ENCODE results near the gene ACTN2.

The ACTN2 gene

DNA sequence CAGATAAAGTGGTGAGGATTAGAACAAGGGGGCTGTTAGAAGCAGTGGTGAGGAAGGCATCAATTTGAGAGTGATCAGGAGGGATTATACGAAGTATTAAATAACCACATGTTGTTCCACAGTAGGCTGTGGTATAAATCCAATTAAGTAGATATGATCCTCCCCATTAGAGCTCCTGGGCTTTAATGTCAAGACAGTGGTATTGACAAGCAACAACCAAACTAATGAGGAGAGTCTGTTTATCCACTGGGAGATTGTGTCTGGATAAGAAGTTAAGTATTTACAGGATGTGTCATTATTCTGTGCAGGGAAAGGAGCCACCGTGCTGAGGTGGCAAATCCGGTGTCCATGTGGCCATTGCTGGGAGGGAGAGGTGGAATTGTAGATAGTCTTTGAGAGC, 5.8 kb downstream of the ACTN2 start:
- no peak for DNase-seq

DNA sequence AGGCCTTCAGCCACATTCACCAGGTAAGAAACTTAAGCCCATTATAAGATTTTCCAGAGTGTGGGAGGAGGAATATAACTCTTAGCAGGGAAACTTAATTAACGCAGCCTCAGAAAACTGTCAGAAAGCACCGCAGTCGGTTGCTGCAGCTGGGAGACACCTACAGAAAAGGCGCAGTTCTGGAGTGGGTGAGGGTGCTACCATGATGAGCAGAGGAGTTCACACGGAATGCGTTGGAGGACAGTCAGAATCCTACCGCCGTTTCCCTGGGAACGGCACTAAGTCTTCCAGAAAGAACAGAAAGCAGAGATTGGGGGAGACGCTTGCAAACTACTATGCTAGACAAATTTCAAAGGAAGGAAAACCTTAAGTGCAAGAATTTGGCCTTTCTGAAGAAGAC, 6.4 kb downstream of the ACTN2 start:
- DNase-seq: no peak

DNA sequence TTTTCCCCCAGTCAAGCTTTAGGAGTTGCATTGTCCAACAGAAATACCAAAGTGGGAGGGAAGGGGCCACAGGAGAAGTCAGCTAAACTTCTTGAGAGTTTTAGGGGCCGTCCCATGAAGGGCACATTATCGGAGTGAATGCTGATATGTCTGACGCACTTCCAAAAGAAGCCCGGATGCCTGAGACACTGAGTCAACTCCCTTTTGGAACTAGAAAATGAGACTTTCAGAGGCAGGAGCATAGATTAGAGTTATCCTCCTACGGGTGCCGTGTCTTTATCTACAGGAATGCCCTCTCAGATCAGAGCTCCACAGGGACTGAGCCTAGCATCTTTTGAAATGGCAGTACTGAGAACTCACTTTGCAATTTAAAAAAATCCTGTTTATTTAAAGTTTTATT, 13.1 kb downstream of the ACTN2 start:
- DNase-seq: peak; percentile 57

DNA sequence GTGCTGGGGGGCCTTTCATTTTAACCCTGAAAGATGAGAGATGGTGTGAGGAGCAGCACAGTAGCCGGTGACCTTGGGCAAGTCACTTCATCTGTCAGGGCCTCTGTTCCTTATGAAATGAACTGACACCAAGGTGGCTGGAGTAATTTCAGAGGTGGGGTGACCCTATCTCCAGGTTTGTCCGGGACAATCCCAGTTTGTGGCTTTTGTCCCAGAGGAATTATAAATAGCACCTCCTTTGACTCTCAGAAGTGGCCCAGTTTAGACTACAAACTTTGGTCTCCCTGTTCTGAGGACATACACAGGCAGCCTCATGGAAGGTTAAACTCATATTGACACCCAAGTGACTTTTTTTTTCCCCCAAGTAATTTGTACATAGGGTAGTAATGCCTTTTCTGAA, 14.6 kb downstream of the ACTN2 start:
- no peak for DNase-seq

DNA sequence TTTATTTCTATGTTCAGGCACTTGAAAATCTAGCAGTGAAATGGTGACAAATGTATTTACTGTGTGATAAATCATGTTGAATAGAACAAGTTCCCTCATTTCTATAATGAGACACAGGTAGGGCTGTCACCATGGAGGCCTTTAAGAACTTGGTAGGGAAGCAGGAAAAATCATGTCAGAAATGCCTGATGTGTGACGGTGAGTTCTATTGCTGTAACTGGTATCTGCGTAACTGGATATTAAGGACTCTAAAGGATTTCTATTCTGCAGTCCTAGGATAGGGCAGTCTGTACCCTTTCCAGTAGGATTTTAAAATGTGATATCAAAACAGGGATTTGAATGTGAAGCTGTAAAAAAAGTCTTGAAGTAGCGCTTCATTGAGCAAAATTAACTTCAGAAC, 15.5 kb downstream of the ACTN2 start:
- no peak for DNase-seq

DNA sequence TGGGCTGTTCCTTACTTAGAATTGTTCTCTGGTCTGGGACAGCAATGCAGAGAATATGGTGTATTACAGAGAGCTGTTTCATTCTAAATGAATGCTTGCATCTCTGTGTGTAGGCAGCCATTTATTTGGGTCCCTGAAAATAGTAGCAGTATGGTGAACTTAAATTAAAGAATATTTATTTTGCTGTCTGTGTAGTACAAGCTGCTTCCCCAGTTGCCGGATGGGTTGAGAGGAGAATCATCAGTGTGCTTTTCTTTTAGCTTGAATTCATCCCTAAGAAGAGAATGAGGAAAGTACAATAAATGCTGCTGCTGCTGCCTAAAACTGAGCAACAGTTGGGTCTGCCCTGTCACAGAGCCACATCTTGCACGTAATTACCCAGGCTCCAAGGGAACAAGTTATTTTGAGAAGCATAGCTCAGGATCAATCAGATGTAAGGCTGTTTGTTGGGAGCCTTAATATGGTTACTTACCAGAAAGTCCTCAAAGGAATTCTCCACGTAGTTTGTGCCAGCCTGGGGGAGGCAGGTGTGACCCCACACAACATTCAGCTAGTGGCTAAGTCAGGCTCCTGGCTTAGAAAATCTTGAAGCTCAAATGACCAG, 16.6 kb downstream of the ACTN2 start:
- no peak for DNase-seq

DNA sequence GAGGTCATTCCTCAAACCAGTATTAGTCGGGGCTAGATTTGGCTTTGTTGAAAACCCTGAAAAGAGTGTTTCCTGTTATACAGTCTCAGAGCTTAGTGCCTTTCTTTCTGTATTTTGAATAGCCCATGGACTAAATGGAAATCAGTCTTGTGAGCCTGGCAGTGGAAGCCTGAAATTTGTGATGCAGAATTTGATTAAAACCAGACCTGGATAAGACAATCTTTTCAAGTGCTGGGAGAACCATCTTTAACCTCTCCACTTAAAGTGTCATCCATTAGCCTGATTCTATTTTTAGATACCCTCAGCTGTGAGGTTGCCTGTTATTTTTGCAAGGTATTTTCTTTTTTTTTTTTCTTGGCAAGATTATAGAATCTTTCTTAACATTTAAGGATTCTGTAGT, 19.5 kb downstream of the ACTN2 start:
- no peak for DNase-seq

DNA sequence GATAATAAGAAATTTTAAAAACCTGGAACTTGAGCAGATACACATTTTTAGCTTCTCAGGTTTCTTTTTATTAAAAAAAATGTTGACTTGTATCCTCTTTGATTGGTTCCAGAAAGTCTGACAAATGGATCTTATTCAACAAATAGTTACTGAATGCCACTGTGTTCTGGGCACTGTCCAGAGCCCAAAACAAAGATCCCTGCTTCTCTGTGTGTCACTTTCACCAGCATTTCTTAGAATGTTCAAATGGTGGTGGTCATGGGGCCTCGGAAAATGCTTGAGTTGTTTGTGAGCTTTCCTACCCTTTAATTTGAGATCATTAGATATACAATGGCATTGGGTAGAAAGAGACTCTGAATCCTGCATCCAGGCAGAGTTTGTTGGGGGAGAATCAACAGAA, 19.9 kb downstream of the ACTN2 start:
- no peak for DNase-seq

DNA sequence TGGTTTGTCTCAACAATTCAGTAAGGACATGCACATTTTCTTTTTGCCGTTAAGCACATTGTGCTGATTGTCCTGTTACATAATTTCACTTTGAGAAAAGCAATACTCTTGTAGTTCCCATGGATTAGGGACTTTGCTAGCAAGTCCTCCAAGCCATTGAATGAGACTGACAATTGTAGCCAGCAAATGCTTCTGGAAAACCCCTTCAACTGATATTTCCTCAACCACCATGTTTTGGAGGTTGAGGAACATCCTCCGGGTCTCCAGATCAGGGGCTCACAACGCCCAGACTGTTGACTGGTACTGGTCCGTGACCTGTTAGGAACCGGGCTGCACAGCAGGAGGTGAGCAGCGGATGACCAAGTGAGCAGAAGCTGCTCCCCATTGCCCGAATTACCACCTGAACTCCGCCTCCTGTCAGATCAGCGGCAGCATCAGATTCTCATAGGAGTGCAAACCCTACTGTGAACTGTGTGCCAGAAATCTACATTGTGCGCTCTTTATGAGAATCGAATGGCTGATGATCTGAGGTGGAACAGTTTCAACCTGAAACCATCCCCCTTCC, 24.1 kb downstream of the ACTN2 start:
- no peak for DNase-seq

DNA sequence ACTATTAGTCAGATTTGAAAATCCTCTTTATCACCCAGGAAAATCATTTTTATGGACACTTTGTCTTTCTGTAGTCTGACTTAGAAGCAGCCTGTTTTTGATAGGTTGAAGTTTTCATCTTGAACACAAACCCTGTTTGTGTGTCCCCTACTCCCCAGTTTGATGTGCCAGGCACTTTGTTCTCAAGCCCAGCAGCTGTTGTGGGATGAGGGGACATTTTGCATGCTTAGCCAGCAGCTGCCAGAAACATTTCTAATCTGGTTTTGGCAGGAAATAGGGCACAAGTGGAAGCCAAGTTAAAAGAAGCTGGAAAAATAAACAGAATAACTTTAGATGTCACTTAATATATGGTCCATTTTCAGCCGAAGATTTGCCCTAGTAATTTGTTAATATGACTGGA, 29.9 kb downstream of the ACTN2 start:
- DNase-seq: no peak

DNA sequence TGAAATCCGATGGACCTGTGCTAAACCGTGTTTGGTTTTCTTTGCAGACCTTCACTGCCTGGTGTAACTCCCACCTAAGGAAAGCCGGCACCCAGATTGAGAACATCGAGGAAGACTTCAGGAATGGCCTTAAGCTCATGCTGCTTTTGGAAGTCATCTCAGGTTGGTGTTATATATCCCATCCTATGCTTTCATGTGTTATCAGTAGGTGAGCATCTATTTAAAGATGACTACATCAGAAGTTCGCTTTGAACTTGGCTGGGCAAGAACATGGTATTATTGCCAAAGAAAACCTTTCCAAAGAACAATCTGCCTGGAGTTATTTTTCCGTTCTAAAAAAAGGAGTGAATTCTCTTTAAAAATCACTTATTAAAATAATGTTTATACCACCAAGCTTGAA, 31.5 kb downstream of the ACTN2 start:
- no peak for DNase-seq

DNA sequence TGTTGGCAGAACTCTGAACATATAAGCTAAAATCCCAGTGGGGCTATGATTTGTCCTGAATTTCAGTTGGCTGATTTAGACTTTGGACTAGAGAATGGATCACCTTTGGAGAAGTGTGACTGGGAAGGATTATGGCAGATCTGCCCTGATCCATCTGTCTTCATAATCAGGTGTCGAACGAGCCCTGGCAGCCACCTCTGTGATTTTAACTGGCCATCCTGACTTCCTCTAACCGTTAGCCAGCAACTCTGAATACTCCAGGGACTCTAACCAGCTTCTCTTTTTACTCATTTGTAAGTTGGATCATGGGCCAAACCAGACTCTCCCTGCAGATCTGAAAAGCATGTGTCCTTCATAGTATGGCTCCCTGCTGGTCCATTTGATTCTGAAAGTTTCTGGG, 32.0 kb downstream of the ACTN2 start:
- DNase-seq: no peak

DNA sequence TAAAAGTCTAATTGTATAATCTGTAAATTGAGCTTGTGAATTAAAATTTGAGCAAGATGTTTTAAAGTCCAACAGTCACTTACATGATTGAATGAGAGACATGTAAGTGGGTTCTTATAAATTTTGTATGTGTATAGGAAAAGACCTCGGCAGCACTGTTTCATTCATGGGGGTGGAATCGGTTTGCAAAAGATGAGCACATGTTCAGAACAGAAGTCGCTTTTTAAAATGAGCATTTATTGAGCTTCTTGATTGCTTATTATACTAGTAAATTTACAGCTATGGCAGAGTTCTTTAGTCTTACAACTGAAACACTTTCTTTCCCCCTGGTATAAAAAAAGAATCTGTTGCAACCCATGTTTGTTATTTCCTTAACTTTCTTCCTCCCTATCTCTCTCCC, 33.9 kb downstream of the ACTN2 start:
- DNase-seq: no peak

DNA sequence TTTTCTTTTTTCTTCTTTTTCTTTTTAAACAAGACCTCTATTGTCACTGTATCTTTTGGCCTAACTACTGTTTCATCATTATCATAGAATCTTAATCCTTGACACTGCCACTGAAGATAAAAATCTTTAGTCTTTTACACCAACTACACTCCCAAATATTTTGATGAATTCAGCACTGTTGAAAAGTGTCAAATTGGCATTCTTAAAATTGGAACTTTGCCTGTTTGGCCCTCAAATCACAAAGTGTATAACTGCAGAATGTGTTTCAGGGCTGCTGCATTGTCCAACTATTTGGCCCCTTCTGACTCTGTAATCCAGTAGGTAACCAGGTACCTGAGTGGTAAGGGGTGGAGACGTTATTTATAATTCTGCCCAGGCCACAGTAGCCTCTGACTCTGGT, 34.3 kb downstream of the ACTN2 start:
- DNase-seq: no peak

DNA sequence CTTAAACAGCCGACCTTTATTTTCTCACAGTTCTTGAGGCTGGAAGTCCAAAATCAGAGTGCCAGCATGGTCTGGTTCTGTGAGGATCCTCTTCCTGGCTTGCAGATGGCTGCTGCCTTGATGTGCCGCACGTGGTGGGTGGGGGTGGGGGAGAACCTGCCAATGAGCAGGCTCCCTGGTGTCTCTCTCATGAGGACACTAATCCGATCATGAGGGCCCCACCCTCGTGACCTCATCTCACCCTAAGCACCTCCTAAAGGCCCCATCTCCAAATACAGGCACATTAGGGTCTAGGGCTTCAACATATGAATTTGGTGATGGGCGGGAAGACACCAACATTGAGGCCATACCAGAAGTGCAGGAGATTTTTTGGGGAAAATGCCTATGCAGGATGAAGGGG, 37.8 kb downstream of the ACTN2 start:
- DNase-seq: no peak

DNA sequence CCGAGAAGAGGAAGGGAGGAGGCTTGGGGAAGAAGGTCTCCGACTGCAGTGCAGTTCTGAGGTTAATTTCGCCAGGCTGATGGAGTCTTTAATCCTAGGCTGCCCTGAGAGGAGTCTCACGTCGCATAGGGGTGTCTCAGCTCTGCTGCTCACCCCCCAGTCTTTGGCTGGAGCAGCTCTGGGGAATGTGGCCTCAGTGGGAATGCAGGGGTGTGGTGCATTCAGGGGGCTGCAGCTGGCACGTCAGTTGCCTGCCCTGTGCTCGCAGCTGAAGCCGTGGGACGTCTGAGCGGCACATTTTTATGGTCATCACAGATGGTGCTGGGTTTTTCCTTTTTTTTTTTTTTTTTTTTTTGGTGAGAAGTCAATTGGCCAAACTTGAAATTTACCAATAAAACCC, 38.2 kb downstream of the ACTN2 start:
- no peak for DNase-seq

DNA sequence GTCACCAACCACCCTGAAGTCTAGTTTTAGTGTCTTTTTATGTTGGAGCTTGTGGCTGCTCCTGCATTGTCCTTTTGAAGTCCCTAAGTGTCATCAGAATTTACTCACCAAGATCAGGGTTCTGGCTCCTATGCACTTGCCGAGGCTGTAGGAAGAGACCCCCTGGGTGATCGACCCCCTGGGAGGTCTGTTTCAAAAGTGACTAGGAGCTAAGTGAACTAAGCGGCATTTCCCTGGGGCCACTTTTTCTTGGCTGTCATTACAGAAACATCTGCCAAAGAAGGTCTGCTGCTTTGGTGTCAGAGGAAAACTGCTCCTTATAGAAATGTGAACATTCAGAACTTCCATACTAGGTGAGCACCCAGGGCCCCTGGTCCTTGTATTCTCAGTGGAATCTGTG, 39.4 kb downstream of the ACTN2 start:
- no peak for DNase-seq

DNA sequence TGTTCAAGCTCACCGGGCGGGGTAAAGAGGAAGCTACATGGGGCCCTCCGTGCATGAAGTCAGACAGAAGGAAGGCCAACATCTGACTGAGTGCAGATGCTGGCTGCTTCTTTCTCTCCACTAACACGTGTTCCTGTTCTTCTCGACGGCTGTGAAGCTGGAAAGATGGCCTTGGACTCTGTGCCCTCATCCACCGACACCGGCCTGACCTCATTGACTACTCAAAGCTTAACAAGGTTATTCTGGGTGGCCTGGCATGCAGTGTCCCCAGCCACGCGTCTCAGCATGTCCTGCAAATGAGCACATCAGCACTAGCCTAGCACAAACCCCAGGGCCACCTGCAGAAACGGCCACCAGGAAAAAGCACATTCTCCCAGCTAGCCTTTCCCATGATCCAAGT, 41.2 kb downstream of the ACTN2 start:
- DNase-seq: no peak

DNA sequence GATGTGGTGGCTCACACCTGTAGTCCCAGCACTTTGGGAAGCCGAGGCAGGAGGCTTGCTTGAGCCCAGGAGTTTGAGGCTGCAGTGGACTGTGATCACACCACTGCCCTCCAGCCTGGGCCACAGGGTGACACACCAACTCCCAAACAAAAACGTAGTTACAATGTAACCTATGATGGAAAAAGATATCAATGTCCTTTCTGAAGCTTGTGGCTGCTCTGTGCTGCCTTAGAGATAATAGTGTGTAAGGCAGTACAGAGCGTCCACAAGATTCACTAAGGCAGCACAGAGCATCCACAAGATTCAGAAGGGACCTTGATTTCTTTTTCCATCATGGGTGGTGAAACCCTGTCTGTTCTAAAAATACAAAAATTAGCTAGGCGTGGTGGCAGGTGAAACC, 42.5 kb downstream of the ACTN2 start:
- no peak for DNase-seq

DNA sequence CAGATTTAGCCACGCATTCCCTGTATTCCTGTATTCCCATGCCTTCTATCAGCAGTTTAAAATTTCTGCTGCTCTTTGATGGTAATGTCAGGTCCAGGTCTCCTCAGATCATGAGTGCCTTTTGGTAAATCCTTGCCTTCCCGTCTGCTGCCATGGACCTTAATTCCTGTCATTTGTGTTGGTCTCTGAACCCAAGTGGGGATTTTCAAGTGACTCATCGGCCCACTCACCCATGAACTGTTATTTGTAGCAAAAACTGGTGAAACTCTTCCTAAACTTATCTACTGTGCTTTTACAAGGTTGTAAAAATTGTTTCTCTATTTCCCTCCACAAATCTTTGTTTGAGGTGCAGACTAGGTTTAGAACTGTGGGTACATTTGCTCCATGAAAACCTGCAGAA, 47.4 kb downstream of the ACTN2 start:
- DNase-seq: no peak

DNA sequence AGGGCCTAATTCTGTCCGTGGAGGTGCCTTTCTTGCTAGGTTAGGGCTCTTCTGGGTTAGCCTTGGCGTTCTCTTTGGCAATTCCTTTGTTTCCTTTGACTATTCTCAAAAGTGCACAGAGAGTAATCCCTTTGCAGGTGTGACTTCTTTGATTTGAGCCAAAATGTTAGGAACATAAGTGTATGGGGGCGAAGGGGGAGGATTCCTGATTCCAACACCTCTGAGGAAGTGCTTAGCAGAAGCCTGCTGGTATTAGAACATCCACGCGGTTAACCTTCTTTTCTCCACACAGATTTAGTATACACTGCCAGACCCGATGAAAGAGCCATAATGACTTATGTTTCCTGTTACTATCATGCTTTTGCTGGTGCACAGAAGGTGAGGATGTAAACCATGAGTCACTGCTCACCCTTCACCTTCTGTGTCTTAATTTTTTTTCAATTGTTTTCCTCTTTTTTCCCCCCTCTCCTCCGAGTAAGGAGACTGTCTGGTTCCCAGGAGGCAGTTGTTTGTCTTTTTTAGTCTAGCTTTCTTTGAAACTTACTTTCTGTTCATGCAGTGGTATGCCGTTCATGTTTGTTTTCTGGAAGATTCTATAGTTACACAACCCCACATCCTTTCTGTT, 48.0 kb downstream of the ACTN2 start:
- DNase-seq: no peak

DNA sequence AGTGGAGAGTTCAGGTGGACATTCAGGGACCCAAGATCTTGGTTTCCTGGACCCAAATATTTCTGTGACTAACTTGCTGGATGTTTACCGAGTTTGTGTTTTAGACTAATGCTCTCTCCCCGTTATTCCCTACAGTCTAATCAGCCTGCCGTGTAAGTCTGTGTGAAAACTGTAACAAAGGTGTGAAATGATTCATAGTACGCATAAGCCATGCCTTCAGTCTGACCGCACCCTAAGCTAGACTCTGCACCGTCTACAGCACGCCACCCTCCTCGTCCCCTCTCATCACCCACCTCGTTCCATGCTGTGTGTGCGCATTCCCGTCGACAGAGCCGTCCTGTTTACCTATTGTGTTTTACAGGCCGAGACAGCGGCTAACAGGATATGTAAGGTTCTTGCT, 50.5 kb downstream of the ACTN2 start:
- no peak for DNase-seq

DNA sequence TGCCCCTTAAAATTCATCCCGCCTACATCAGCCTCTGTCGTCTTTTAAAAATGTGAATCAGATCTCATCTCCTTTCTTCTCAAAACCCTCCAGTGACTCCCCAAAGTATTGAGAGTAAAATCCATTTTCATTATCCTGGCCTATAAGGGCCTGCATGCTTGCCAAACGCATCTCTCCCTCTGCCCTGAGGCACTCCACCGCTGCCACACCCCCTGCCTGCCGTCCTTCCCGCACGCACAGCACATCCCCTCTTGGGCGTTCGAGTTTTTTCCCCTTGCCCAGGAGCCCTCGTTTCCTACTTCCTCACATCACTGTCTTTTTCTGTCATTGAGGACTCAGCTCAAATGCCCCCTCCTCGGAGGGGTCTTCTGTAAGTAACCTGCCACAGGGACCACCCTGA, 55.5 kb downstream of the ACTN2 start:
- no peak for DNase-seq

DNA sequence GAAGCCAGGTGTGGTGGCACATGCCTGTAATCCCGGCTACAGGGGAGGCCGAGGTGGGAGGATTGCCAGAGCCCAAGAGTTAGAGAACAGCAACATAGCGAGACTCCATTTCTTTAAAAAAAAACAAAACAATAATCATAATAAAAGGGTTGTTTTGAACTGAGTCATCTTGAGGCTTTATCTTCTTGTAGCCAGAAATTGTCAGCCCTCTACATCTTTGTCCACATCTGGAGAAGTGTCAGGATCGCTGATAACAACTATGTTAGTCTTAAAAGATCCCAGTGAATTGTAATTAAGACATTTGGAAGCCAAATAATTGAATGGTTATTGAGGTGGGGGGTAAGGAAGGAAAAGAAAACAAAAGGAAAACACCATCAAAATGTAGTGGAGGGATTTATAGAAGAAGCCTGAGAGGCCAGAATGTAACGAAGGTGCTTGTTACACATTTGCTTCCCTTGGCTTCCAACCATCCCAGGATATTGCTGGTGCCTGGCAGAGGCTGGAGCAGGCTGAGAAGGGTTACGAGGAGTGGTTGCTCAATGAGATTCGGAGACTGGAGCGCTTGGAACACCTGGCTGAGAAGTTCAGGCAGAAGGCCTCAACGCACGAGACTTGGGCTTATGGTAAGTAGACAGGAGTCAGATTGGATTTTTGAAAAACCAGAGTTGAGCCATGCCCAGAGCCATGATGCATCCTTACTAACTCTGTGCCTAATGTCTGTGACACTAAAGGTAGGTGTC, 56.3 kb downstream of the ACTN2 start:
- DNase-seq: no peak
